T-cell (primary cell): ENCODE results near the gene NOB1. TPM values are rescaled to one million over a fixed set of nuclear protein-coding genes. Genes with fewer than 3 reads are reported as not detected.

Experiments used
- ATAC-seq, 4 experiments: fragments of 200-7000 bp in 3 of 4; fragments of 150-1000 bp in 1 of 4; cut with Tn5 transposase; replicated peaks in 1 of 4; 1 replicate in 3 of 4; 2 replicates in 1 of 4; pipeline ENCODE4 v1.10.0; 2021; ENCODE audit warnings: moderate library complexity in 3 of 4, mild to moderate bottlenecking in 2 of 4, moderate number of reproducible peaks in 1 of 4
- CTCF ChIA-PET, 2 donors: fragments of 300-600 bp; sonication (Branson Sonifier 250); formaldehyde crosslinking; loops; one replicate each; lab custom pipeline; 2022; ENCODE audit warnings: antibody characterized with exemption in 2 of 2; lab: Charles Lee
- POLR2A ChIA-PET, 2 donors: fragments of 300-600 bp; sonication (Branson Sonifier 250); formaldehyde crosslinking; loops; one replicate each; lab custom pipeline; 2022; ENCODE audit warnings: antibody characterized with exemption in 2 of 2; lab: Charles Lee
- DNase-seq, 35 experiments: peaks; one replicate each; pipeline versions ENCODE4 v3.0.0 to v3.0.0-alpha.2; 2013 to 2023
- H3K27ac ChIP-seq: one replicate; pipeline ENCODE4 v1.5.1; 2013; ENCODE audit warnings: low read length
- H3K27me3 ChIP-seq, 2 experiments: replicated peaks in 1 of 2; 1 replicate in 1 of 2; 2 replicates in 1 of 2; pipeline versions ENCODE4 v1.6.1 to v1.7.0; 2013; ENCODE audit warnings: low read length in 1 of 2, mixed read lengths in 1 of 2; ENCODE audit not compliant: control insufficient read depth in 2 of 2, insufficient read depth in 2 of 2; ENCODE audit errors: extremely low read depth in 1 of 2
- H3K36me3 ChIP-seq, 2 donors: 1 replicate in 1 of 2; 2 replicates in 1 of 2; pipeline versions ENCODE4 v1.6.1 to v1.7.0; 2013; ENCODE audit warnings: low read length in 1 of 2; ENCODE audit not compliant: control insufficient read depth in 2 of 2, insufficient read depth in 1 of 2; ENCODE audit errors: extremely low read depth in 1 of 2
- H3K4me1 ChIP-seq, 2 experiments: 1 replicate in 1 of 2; 2 replicates in 1 of 2; pipeline versions ENCODE4 v1.6.1 to v1.7.0; 2013; ENCODE audit warnings: low read length in 2 of 2, mixed read lengths in 1 of 2; ENCODE audit not compliant: insufficient read depth in 2 of 2, control insufficient read depth in 1 of 2; ENCODE audit errors: extremely low read depth in 1 of 2
- H3K4me3 ChIP-seq, 2 donors: 1 replicate in 1 of 2; 2 replicates in 1 of 2; pipeline versions ENCODE4 v1.5.1 to v1.7.0; 2013; ENCODE audit warnings: mild to moderate bottlenecking in 2 of 2, low read length in 1 of 2, moderate library complexity in 1 of 2; ENCODE audit not compliant: control insufficient read depth in 1 of 2; ENCODE audit errors: extremely low read depth in 1 of 2
- H3K9me3 ChIP-seq: 2 replicates; pipeline ENCODE4 v1.7.0; 2013
- H3K27ac Mint-ChIP-seq, 2 donors: one replicate each; pipeline ENCODE4 v1.8.0; 2020 to 2021; ENCODE audit warnings: mild to moderate bottlenecking in 2 of 2, mixed read lengths in 2 of 2
- H3K27me3 Mint-ChIP-seq, 2 donors: one replicate each; pipeline ENCODE4 v1.8.0; 2021 to 2022; ENCODE audit warnings: mixed read lengths in 2 of 2
- H3K36me3 Mint-ChIP-seq: one replicate; pipeline ENCODE4 v1.8.0; 2021; ENCODE audit warnings: mixed read lengths
- H3K4me1 Mint-ChIP-seq, 3 donors: one replicate each; pipeline ENCODE4 v1.8.0; 2020 to 2022; ENCODE audit warnings: mixed read lengths in 3 of 3, mild to moderate bottlenecking in 1 of 3
- H3K4me3 Mint-ChIP-seq, 3 donors: one replicate each; pipeline ENCODE4 v1.8.0; 2020 to 2022; ENCODE audit warnings: mild to moderate bottlenecking in 3 of 3, mixed read lengths in 3 of 3, moderate library complexity in 3 of 3
- H3K9me3 Mint-ChIP-seq, 3 donors: one replicate each; pipeline ENCODE4 v1.8.0; 2020 to 2022; ENCODE audit warnings: mixed read lengths in 3 of 3
- WGBS: methylation state at CpG from one replicate; pipeline ENCODE4 v1.1.5; 2013; ENCODE audit warnings: missing lambda C conversion rate; ENCODE audit not compliant: insufficient coverage; 5-methylcytosine and 5-hydroxymethylcytosine counted together
- total RNA-seq, 35 experiments: library from RNA in 6 of 35; stranded (reverse) in 6 of 35; fragments of 120-200 nt in 1 of 35; gene quantifications; one replicate each; pipeline versions ENCODE4 v1.2.1 to v1.2.4 and lab custom pipeline; 2013 to 2026

NOB1 gene
- total RNA-seq, 5 donors from 2014 or later (not counting 1 experiment from before 2014, with no cell fraction given), result 29.7 to 66.1 (median 60.9) TPM

DNA sequence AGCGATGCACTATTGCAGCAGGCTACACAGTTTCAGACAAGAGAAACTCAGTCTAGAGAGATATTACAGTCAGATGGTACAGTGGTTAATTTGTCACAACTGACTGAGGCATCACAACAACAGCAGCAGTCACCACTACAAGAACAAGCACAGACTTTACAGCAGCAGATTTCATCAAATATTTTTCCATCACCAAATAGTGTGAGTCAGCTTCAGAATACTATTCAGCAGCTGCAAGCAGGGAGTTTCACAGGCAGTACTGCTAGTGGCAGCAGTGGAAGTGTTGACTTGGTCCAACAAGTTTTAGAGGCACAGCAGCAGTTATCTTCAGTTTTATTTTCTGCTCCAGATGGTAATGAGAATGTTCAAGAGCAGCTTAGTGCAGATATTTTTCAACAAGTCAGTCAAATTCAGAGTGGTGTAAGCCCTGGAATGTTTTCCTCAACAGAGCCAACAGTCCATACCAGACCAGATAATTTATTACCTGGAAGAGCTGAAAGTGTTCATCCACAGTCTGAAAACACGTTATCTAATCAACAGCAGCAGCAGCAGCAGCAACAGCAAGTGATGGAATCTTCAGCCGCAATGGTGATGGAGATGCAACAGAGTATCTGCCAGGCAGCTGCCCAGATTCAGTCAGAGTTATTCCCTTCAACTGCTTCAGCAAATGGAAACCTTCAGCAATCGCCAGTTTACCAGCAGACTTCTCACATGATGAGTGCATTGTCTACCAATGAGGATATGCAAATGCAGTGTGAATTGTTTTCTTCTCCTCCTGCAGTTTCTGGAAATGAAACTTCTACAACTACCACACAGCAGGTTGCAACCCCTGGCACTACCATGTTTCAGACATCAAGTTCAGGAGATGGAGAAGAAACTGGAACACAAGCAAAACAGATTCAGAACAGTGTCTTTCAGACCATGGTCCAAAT lies 62.5 kb downstream of the NOB1 start:
- Mint-ChIP-seq H3K4me3 (no peak overlapping the region), H3K27ac (peak overlapping the region in 1 of 2 donors; percentile 2), H3K4me1 (no peaks in the 10 kb centered on the region), H3K9me3 (no peaks in the 10 kb centered on the region), H3K36me3 (peaks cover 47% of the 10 kb centered on the region), H3K27me3 (no peaks in the 10 kb centered on the region)
- H3K27ac ChIP-seq, result no peak overlapping the region
- no peak for DNase-seq
- H3K27me3 ChIP-seq, result no peaks in the 10 kb centered on the region
- H3K4me3 ChIP-seq, result no peak overlapping the region
- ChIA-PET CTCF (no interaction called here), POLR2A (no interaction called here)
- ATAC-seq, result no peak
- 100% methylated on average over 1 of the region's 4 CpGs for WGBS
- no peaks in the 10 kb centered on the region for H3K4me1 ChIP-seq
- no peaks in the 10 kb centered on the region for H3K9me3 ChIP-seq
- peaks cover 20 to 46% of the 10 kb centered on the region in 2 donors for H3K36me3 ChIP-seq

Other genes with a start within 250 kb of the NOB1 start
- 10 to 100 TPM; 24.3 to 33.7 (median 27.8) TPM for gene NFAT5, start 189.0 kb downstream of the NOB1 start, total RNA-seq
- 1 to 10 TPM; 1.4 to 6.1 (median 4.1) TPM for gene NQO1, start 28.4 kb downstream of the NOB1 start, total RNA-seq
- gene WWP2, start 7.4 kb upstream of the NOB1 start, total RNA-seq, result 10 to 100 TPM; 55.3 to 78.5 (median 66.4) TPM
- 1 to 10 TPM; 2.0 to 3.7 (median 2.8) TPM for gene CLEC18A, start 196.4 kb upstream of the NOB1 start, total RNA-seq